Lower leg skin (tissue), 4 donors: ENCODE data around the gene OR13A1. TPM values are rescaled to one million over a fixed set of nuclear protein-coding genes. Genes with fewer than 3 reads are reported as not detected.
"Not testable (repeated sequence)": the region's sequence is repeated elsewhere in the genome, so short reads cannot be mapped to it uniquely, and the experiment has no call there.

Experiments used
- DNase-seq, 2 donors: peaks; one replicate each; pipeline ENCODE4 v3.0.0-alpha.2; 2019; ENCODE audit warnings: low spot score in 2 of 2
- H3K4me3 ChIP-seq: fragments of 200-600 bp; sonication (generic); 2 replicates; pipeline ENCODE4 v1.5.1; 2017; ENCODE audit warnings: mild to moderate bottlenecking, low read depth; ENCODE audit not compliant: poor library complexity, severe bottlenecking
- POLR2A ChIP-seq, 2 donors: fragments of 450-650 bp; IDR thresholded peaks; one replicate each; pipeline ENCODE4 v1.6.1; 2016 to 2017; ENCODE audit warnings: antibody characterized with exemption in 2 of 2, mild to moderate bottlenecking in 1 of 2, moderate library complexity in 1 of 2
- WGBS, 2 donors: methylation state at CpG; one replicate each; pipeline ENCODE4 v1.1.5; 2018; 5-methylcytosine and 5-hydroxymethylcytosine counted together
- intact Hi-C: fragments of 100-400 bp; cut with DNase I; formaldehyde crosslinking; loops from one replicate; pipeline ENCODE4 v1.15.0; 2023; ENCODE audit warnings: low total_unique reads
- total RNA-seq, 4 donors: library from RNA; depleted of rRNA; stranded (reverse); fragments of >200 nt; gene quantifications; one replicate each; pipeline ENCODE4 v1.1.0, GENCODE V29; 2016
- TF ChIP-seq, protein P1 (sequence below), 3 donors: fragments of 450-650 bp; IDR thresholded peaks; one replicate each; pipeline ENCODE4 v1.5.1; 2016; ENCODE audit warnings: antibody characterized with exemption in 3 of 3, mild to moderate bottlenecking in 3 of 3, moderate library complexity in 2 of 3

OR13A1 gene
- total RNA-seq, 4 donors from 2014 or later: 0.10 TPM; not detected in 3

- H3K4me3 ChIP-seq: no peak overlapping the region
- WGBS, 2 donors: 81 to 86% methylated on average over 1 of the region's 1 CpG
- no peak for DNase-seq
- intact Hi-C loops: no loop called here
- TF ChIP-seq, protein P1, sequence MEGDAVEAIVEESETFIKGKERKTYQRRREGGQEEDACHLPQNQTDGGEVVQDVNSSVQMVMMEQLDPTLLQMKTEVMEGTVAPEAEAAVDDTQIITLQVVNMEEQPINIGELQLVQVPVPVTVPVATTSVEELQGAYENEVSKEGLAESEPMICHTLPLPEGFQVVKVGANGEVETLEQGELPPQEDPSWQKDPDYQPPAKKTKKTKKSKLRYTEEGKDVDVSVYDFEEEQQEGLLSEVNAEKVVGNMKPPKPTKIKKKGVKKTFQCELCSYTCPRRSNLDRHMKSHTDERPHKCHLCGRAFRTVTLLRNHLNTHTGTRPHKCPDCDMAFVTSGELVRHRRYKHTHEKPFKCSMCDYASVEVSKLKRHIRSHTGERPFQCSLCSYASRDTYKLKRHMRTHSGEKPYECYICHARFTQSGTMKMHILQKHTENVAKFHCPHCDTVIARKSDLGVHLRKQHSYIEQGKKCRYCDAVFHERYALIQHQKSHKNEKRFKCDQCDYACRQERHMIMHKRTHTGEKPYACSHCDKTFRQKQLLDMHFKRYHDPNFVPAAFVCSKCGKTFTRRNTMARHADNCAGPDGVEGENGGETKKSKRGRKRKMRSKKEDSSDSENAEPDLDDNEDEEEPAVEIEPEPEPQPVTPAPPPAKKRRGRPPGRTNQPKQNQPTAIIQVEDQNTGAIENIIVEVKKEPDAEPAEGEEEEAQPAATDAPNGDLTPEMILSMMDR (IDR thresholded peaks at IDR 0.05): no peak
- TF ChIP-seq POLR2A (IDR thresholded peaks at IDR 0.05): no peak
These were observed 35.7 kb downstream of the OR13A1 start for GRCh38 chr10:45279682-45280081.

GRCh38 chr10:45278860-45279498 is 36.4 kb downstream of the OR13A1 start:
- H3K4me3 ChIP-seq: no peak overlapping the region
- DNase-seq: no peak
- intact Hi-C loops: no loop called here
- WGBS, 2 donors: 64 to 69% methylated on average over 6 of the region's 6 CpGs
- TF ChIP-seq POLR2A (IDR thresholded peaks at IDR 0.05): no peak
- TF ChIP-seq, protein P1 (IDR thresholded peaks at IDR 0.05): no peak

DNA sequence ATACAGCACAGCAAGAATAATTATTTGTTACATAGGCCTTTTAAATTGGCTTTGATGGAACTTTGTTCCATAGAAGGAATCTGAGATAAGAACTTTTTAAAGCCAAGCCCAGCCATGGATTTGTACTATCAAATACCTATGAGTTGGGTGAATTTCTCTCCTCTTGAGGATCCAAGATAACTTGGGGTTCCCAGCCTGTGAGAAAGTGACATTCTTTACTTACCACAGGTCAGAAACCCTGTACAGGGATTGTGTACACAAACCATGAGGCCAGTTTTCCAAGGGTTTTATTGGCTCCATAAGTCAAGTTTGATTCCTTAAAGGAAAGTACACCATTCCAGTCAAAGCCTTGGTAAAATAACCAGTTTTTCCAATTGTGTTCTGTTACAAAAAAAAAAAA is 39.3 kb downstream of the OR13A1 start:
- H3K4me3 ChIP-seq, DNase-seq, intact Hi-C loops: not testable (repeated sequence)

DNA sequence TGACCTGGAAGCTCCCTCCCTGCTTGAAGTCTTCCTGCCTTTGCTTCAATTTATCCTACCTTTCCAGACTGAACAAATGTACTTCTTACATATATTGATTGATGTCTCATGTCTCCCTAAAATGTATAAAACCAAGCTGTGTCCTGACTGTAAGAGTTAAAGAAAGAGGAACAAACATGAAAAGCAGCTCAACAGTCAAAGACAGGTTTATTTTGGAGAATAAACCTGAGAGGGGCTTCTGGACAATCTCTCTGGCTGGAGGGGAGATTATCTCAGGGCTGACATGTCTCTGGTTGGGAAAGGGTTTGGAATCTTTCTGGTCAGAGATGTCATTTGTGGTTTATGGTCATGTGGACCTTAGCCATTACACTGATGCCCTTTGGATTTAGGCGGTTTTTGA is 41.0 kb downstream of the OR13A1 start:
- no peak for DNase-seq
- intact Hi-C loops: no loop called here
- no peak overlapping the region for H3K4me3 ChIP-seq
- WGBS, 2 donors: 81 to 85% methylated on average over 1 of the region's 1 CpG
- TF ChIP-seq POLR2A (IDR thresholded peaks at IDR 0.05): no peak
- TF ChIP-seq, protein P1 (IDR thresholded peaks at IDR 0.05): no peak

DNA sequence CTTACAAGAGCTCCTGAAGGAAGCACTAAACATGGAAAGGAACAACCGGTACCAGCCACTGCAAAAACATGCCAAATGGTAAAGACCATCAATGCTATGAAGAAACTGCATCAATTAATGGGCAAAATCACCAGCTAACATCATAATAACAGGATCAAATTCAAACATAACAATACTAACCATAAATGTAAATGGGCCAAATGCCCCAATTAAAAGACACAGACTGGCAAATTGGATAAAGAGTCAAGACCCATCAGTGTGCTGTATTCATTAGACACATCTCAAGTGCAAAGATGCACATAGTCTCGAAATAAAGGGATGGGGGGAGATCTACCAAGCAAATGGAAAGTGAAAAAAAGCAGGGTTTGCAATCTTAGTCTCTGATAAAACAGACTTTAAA is 47.6 kb downstream of the OR13A1 start:
- WGBS, 2 donors: 66 to 73% methylated on average over 2 of the region's 2 CpGs
- intact Hi-C loops, DNase-seq, H3K4me3 ChIP-seq: not testable (repeated sequence)

DNA sequence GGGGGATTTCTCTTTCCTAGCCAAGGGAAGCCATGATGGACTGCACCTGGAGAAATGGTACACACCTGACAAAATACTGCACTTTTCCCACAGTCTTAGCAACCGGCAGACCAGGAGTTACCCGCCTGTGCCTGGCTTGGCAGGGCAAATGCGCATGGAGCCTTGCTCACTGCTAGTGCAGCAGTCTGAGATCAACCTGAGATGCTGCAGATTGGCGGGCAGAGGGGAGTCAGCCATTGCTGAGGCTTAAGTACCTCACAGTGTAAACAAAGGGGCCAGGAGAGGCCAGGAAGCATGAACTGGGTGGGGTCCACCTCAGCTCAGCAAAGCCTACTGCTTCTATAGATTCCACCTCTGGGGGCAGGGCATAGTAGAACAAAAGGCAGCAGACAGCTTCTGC is 49.4 kb downstream of the OR13A1 start:
- WGBS, 2 donors: 88 to 94% methylated on average over 4 of the region's 4 CpGs
- intact Hi-C loops: no loop called here
- H3K4me3 ChIP-seq: no peak overlapping the region
- DNase-seq: no peak
- TF ChIP-seq, protein P1 (IDR thresholded peaks at IDR 0.05): no peak
- TF ChIP-seq POLR2A (IDR thresholded peaks at IDR 0.05): no peak

DNA sequence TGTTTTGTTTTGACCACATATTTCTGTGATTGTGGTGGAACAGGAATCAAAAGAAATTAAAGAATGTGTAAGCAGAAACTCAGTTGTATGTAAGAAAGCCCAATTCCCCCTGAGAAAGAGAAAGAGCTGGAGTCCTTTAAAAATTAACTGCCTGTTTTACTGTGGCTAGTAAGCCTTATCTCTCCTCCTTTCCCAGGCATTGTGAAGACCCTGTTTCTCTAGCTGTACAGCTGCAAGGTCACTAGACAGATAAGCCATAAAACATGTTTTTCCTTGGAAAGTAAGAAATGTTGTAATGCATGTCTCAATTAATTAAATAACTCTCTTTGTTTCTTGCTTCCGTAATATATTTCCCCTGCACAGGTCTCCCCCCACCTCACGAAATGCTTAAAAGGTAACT is 53.5 kb downstream of the OR13A1 start:
- no peak overlapping the region for H3K4me3 ChIP-seq
- TF ChIP-seq POLR2A (IDR thresholded peaks at IDR 0.05): no peak
- TF ChIP-seq, protein P1 (IDR thresholded peaks at IDR 0.05): no peak
- intact Hi-C loops: no loop called here
- WGBS, 2 donors: 74 to 77% methylated on average over 2 of the region's 2 CpGs
- no peak for DNase-seq
